Erythroblast (primary cell): ENCODE data around the gene PARP11.

ENCODE experiments used
- GATA1 ChIP-seq: IDR thresholded peaks from 2 replicates; pipeline ENCODE4 v1.6.1; 2011; ENCODE audit warnings: low read depth, mild to moderate bottlenecking, control low read depth, low read length, moderate library complexity
- POLR2A ChIP-seq: IDR thresholded peaks from 2 replicates; pipeline ENCODE4 v1.6.1; 2011; ENCODE audit warnings: mild to moderate bottlenecking, low read length

- TF ChIP-seq POLR2A (no peak), GATA1 (no peak)
Observed at GRCh38 chr12:3891201-3891600, 18.0 kb upstream of the PARP11 start.
